ENCODE data around the gene NEAT1.

The NEAT1 gene

GRCh38 chr11:65482306-65482850, 59.8 kb downstream of the NEAT1 start:
- no peak for TF ChIP-seq CTCF (conservative IDR thresholded peaks at IDR 0.05; ENCODE audit: control insufficient read depth, insufficient read depth, low read depth, low read length)
- no peak for DNase-seq (ENCODE audit: low read depth)
- no peak overlapping the region for H3K4me3 ChIP-seq (ENCODE audit: control insufficient read depth, low read depth, low read length)

GRCh38 chr11:65485920-65486219, 63.3 kb downstream of the NEAT1 start:
- no peak for TF ChIP-seq CTCF (conservative IDR thresholded peaks at IDR 0.05; ENCODE audit: control insufficient read depth, insufficient read depth, low read depth, low read length)
- DNase-seq (ENCODE audit: low read depth): no peak
- H3K4me3 ChIP-seq (ENCODE audit: control insufficient read depth, low read depth, low read length): no peak overlapping the region

- no peak for TF ChIP-seq CTCF (conservative IDR thresholded peaks at IDR 0.05; ENCODE audit: control insufficient read depth, insufficient read depth, low read depth, low read length)
- no peak overlapping the region for H3K4me3 ChIP-seq (ENCODE audit: control insufficient read depth, low read depth, low read length)
- no peak for DNase-seq (ENCODE audit: low read depth)
These were observed 64.2 kb downstream of the NEAT1 start for GRCh38 chr11:65486570-65487466.

- TF ChIP-seq CTCF (conservative IDR thresholded peaks at IDR 0.05; ENCODE audit: control insufficient read depth, insufficient read depth, low read depth, low read length): no peak
- peak; percentile 100 for DNase-seq (ENCODE audit: low read depth)
- H3K4me3 ChIP-seq (ENCODE audit: control insufficient read depth, low read depth, low read length): peak overlapping the region; percentile 3
These were observed 65.1 kb downstream of the NEAT1 start for GRCh38 chr11:65487467-65488272.

GRCh38 chr11:65488273-65489034, 65.9 kb downstream of the NEAT1 start:
- no peak for TF ChIP-seq CTCF (conservative IDR thresholded peaks at IDR 0.05; ENCODE audit: control insufficient read depth, insufficient read depth, low read depth, low read length)
- peak; percentile 88 for DNase-seq (ENCODE audit: low read depth)
- H3K4me3 ChIP-seq (ENCODE audit: control insufficient read depth, low read depth, low read length): no peak overlapping the region

GRCh38 chr11:65489035-65489705, 66.6 kb downstream of the NEAT1 start:
- peak; percentile 89 for DNase-seq (ENCODE audit: low read depth)
- H3K4me3 ChIP-seq (ENCODE audit: control insufficient read depth, low read depth, low read length): no peak overlapping the region
- no peak for TF ChIP-seq CTCF (conservative IDR thresholded peaks at IDR 0.05; ENCODE audit: control insufficient read depth, insufficient read depth, low read depth, low read length)

All from fibroblast of mammary gland (primary cell).